Activated naive CD8-positive, alpha-beta T cell treated with anti-CD3 and anti-CD28 coated beads, Interleukin-2, amount 10 ng/mL, durations not matched to agents 7 days and 5 days (primary cell): ENCODE data around the gene NANOS1. TPM values are rescaled to one million over a fixed set of nuclear protein-coding genes. Genes with fewer than 3 reads are reported as not detected.
A peak's percentile ranks its signal among the peaks of the same experiment; 100 is the strongest.

Experiments used
- ATAC-seq: fragments of 150-1000 bp; cut with Tn5 transposase; one replicate; pipeline ENCODE4 v1.10.0; 2021; ENCODE audit warnings: low read depth, moderate library complexity
- POLR2A ChIA-PET: fragments of 350-600 bp; sonication (Branson Sonifier 250); formaldehyde crosslinking; loops from one replicate; lab custom pipeline; 2021; ENCODE audit warnings: antibody characterized with exemption; lab: Charles Lee
- DNase-seq: peaks from one replicate; pipeline ENCODE4 v3.0.0; 2021
- H3K27ac Mint-ChIP-seq: one replicate; pipeline ENCODE4 v1.8.0; 2022; ENCODE audit warnings: mild to moderate bottlenecking, mixed read lengths
- H3K27me3 Mint-ChIP-seq: one replicate; pipeline ENCODE4 v1.8.0; 2022; ENCODE audit warnings: mild to moderate bottlenecking, moderate library complexity, mixed read lengths
- H3K36me3 Mint-ChIP-seq: one replicate; pipeline ENCODE4 v1.8.0; 2021; ENCODE audit warnings: mild to moderate bottlenecking, mixed read lengths
- H3K4me1 Mint-ChIP-seq: one replicate; pipeline ENCODE4 v1.8.0; 2021; ENCODE audit warnings: mixed read lengths
- H3K4me3 Mint-ChIP-seq: one replicate; pipeline ENCODE4 v1.8.0; 2022; ENCODE audit warnings: mild to moderate bottlenecking, moderate library complexity, mixed read lengths
- H3K9me3 Mint-ChIP-seq: one replicate; pipeline ENCODE4 v1.8.0; 2021; ENCODE audit warnings: mixed read lengths
- total RNA-seq, 2 experiments: library from RNA; stranded (reverse); gene quantifications; one replicate each; pipeline ENCODE4 v1.2.3, GENCODE V29; 2021

Gene NANOS1
- total RNA-seq, 2 experiments from 2014 or later, result 0.45 to 0.55 TPM

GRCh38 chr10:119058010-119058409 is 28.5 kb downstream of the NANOS1 start:
- no peaks in the 10 kb centered on the region for H3K9me3 Mint-ChIP-seq
- H3K36me3 Mint-ChIP-seq, result peaks cover 38% of the 10 kb centered on the region
- H3K27me3 Mint-ChIP-seq, result no peaks in the 10 kb centered on the region
- no peak for DNase-seq
- no peak overlapping the region for H3K4me3 Mint-ChIP-seq
- peaks cover 2% of the 10 kb centered on the region for H3K4me1 Mint-ChIP-seq
- POLR2A ChIA-PET, result interaction anchor here (0.6 kb wide), 1 partner anchor 512 kb away, joined by 3 read pairs; no protein-coding TSS in a partner anchor
- no peak for ATAC-seq
- no peak overlapping the region for H3K27ac Mint-ChIP-seq

GRCh38 chr10:119059557-119059956 is 30.0 kb downstream of the NANOS1 start:
- no peaks in the 10 kb centered on the region for H3K27me3 Mint-ChIP-seq
- POLR2A ChIA-PET, result no interaction called here
- ATAC-seq, result no peak
- no peak for DNase-seq
- H3K9me3 Mint-ChIP-seq, result no peaks in the 10 kb centered on the region
- no peak overlapping the region for H3K4me3 Mint-ChIP-seq
- H3K27ac Mint-ChIP-seq, result no peak overlapping the region
- H3K4me1 Mint-ChIP-seq, result peaks cover 4% of the 10 kb centered on the region
- peaks cover 40% of the 10 kb centered on the region for H3K36me3 Mint-ChIP-seq

GRCh38 chr10:119060107-119060506 is 30.6 kb downstream of the NANOS1 start:
- POLR2A ChIA-PET, result no interaction called here
- peaks cover 7% of the 10 kb centered on the region for H3K4me1 Mint-ChIP-seq

DNA sequence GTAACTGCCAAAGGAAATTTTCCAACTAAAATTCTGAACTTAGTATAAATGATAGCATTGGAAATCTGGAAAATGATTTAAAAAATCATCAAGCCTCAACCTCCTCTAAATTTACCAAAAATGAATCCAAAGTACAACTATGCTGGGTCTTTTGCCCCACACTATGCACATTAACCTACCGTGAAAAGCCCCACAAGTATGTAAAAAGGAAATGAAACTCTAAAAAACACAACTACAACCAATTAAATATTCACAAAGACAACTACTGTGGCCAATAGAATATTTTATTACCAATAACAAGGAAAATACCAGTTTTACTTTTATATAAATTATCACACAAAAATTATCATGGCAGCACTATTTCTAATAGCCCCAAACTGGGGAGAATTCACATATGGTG is 31.8 kb downstream of the NANOS1 start:
- no peak overlapping the region for H3K4me3 Mint-ChIP-seq
- no peaks in the 10 kb centered on the region for H3K27me3 Mint-ChIP-seq
- H3K36me3 Mint-ChIP-seq, result peaks cover 49% of the 10 kb centered on the region
- ATAC-seq (no peak), DNase-seq (no peak)
- H3K27ac Mint-ChIP-seq, result no peak overlapping the region
- no peaks in the 10 kb centered on the region for H3K9me3 Mint-ChIP-seq
- POLR2A ChIA-PET, result no interaction called here
- peaks cover 11% of the 10 kb centered on the region for H3K4me1 Mint-ChIP-seq

More at GRCh38 chr10:119060107-119060506, 30.6 kb downstream of the NANOS1 start:
- H3K36me3 Mint-ChIP-seq, result peaks cover 44% of the 10 kb centered on the region
- no peaks in the 10 kb centered on the region for H3K27me3 Mint-ChIP-seq
- H3K4me3 Mint-ChIP-seq, result no peak overlapping the region
- no peak for ATAC-seq
- H3K27ac Mint-ChIP-seq, result no peak overlapping the region
- H3K9me3 Mint-ChIP-seq, result no peaks in the 10 kb centered on the region
- DNase-seq, result no peak

DNA sequence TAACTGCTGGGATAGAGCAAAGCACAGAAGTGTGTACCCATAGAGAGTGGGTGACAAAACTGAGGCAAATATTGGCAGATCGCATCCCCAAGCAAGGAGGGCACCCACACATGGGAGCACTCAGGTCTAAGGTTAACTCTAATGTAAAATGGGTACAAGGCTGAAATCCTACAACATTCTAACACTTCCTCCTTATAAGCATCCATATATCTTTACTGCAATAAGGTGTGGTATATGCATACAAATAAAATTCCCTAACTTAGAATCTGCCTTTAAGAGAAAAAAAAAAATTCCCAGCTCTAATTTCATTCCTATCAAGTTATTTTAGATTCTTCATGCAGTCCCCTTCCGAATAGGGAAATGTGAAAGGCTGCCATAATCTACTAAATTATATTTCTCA is 32.4 kb downstream of the NANOS1 start:
- H3K4me1 Mint-ChIP-seq, result peaks cover 11% of the 10 kb centered on the region
- no peak overlapping the region for H3K4me3 Mint-ChIP-seq
- H3K27ac Mint-ChIP-seq, result no peak overlapping the region
- H3K9me3 Mint-ChIP-seq, result no peaks in the 10 kb centered on the region
- peaks cover 50% of the 10 kb centered on the region for H3K36me3 Mint-ChIP-seq
- POLR2A ChIA-PET, result no interaction called here
- DNase-seq (no peak), ATAC-seq (no peak)
- H3K27me3 Mint-ChIP-seq, result no peaks in the 10 kb centered on the region

GRCh38 chr10:119070395-119071165 is 41.1 kb downstream of the NANOS1 start:
- POLR2A ChIA-PET, result no interaction called here
- ATAC-seq, result no peak
- Mint-ChIP-seq H3K4me1 (peaks cover 22% of the 10 kb centered on the region), H3K27ac (no peak overlapping the region), H3K27me3 (no peaks in the 10 kb centered on the region), H3K9me3 (no peaks in the 10 kb centered on the region), H3K36me3 (peaks cover 46% of the 10 kb centered on the region), H3K4me3 (no peak overlapping the region)
- no peak for DNase-seq

DNA sequence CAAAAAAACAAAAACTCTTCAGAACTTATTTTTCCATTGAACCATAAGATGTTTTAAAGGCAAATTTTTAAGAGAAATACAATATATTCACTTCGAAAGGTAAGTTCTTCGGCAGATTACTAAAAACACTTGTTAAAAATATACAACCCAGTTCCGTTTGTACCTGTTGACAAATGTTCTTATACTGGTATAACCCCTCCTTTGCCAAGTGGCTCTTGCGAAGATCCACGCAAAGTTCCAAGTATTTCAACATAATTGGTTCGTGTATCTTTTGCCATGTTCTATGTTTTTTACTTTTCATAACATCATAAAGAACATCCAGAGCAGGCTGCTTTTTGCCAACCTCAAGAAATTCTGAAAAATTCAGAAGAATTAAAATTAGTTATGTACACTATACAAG is 44.1 kb downstream of the NANOS1 start:
- no peak overlapping the region for H3K27ac Mint-ChIP-seq
- H3K4me3 Mint-ChIP-seq, result no peak overlapping the region
- H3K27me3 Mint-ChIP-seq, result no peaks in the 10 kb centered on the region
- POLR2A ChIA-PET, result no interaction called here
- ATAC-seq (no peak), DNase-seq (no peak)
- peaks cover 37% of the 10 kb centered on the region for H3K4me1 Mint-ChIP-seq
- peaks cover 38% of the 10 kb centered on the region for H3K36me3 Mint-ChIP-seq
- no peaks in the 10 kb centered on the region for H3K9me3 Mint-ChIP-seq

DNA sequence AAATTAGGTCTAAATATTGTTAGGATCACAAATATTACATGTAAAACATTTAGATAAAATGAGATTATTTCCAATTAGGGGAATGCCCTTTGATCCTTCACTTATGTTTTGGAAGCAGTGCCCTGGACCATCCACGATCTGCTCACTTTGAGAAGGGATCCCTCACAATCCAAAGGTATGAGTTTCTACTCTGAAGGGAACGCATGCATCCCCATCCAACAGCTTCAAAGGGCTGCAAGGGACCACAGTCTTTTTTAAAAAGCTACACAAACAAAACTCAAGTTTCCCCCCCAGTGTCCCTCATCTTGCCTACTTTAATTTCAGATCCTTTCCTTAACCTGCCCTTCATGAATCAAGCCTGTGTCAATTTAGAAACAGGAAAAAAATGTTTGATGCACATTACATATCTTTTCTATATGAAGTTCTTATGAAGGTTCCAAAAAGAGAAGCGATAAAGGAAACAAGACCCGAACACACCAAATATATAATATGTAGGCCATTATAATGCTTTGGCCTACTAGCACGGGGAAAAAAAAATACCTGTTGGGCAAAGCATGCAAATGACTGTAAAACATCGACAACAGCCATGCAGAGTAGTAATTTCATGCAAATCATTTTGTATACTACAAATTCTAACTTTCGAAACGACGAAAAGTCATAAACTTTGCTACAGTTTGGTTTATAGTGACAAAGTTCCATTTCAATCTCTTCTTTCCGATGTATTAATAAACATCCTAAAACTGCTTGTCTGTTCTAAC is 49.1 kb downstream of the NANOS1 start:
- no peaks in the 10 kb centered on the region for H3K9me3 Mint-ChIP-seq
- POLR2A ChIA-PET, result interaction anchor here (1.2 to 2.2 kb wide), 3 partner anchors 26 to 101 kb away, joined by 3 to 13 read pairs (median 4); partner anchors contain the start of gene DENND10
- peak overlapping the region; percentile 6 for H3K27ac Mint-ChIP-seq
- peak overlapping the region; percentile 95 for H3K4me3 Mint-ChIP-seq
- ATAC-seq, result no peak
- peaks cover 40% of the 10 kb centered on the region for H3K4me1 Mint-ChIP-seq
- no peak for DNase-seq
- peaks cover 25% of the 10 kb centered on the region for H3K36me3 Mint-ChIP-seq
- no peaks in the 10 kb centered on the region for H3K27me3 Mint-ChIP-seq

DNA sequence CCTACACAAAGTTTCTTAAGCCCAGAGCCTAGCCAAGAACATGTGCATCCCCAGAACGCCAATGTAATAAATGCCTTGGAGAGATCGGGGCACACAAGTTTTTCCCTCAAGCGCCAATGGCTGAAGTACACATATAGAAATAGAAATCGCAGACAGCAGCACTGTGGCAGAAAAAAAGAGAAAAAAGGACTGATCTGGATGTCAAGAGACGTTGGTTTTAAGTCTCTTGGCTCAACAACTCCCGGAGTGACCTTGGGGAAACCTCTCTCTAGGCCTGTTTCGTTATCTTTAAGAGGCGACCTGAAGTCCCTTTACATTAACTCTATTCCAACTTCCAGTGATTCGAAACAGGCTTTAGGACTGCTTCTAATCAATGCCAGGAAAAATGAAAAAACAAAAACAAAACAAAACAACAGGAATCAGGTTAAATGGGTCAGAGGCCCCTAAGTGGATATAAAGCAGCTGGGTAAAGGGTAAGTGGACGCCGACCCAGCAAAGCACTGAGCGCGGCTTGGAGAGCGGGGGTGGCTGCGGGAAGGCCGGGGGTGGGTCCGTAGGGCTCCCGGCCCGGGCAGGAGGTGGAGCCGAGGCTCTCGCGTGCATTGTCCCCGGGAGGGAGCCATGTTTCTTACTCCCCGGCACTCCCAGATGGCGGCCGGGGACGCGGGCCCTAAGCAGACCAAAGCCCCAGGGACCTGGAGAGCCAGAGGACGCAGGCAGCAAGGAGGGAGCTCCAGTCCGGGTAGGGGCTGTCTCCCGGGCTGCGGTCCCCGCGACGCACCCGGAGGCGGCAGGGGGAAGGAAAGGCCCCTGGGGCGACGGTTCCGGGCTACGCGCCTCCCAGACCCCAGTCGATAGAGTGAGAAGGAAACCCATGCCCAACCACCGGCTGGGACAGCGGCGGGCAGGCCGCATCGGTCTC is 50.3 kb downstream of the NANOS1 start:
- H3K27ac Mint-ChIP-seq, result peak overlapping the region; percentile 99
- H3K9me3 Mint-ChIP-seq, result no peaks in the 10 kb centered on the region
- peaks cover 25% of the 10 kb centered on the region for H3K36me3 Mint-ChIP-seq
- ATAC-seq, result peak; percentile 73
- peaks cover 35% of the 10 kb centered on the region for H3K4me1 Mint-ChIP-seq
- peak; percentile 78 for DNase-seq
- no peaks in the 10 kb centered on the region for H3K27me3 Mint-ChIP-seq
- H3K4me3 Mint-ChIP-seq, result peak overlapping the region; percentile 95
- POLR2A ChIA-PET, result interaction anchor here (0.5 to 2.2 kb wide), 9 partner anchors 8 to 100 kb away, joined by 3 to 16 read pairs (median 4); partner anchors contain the start of gene DENND10

DNA sequence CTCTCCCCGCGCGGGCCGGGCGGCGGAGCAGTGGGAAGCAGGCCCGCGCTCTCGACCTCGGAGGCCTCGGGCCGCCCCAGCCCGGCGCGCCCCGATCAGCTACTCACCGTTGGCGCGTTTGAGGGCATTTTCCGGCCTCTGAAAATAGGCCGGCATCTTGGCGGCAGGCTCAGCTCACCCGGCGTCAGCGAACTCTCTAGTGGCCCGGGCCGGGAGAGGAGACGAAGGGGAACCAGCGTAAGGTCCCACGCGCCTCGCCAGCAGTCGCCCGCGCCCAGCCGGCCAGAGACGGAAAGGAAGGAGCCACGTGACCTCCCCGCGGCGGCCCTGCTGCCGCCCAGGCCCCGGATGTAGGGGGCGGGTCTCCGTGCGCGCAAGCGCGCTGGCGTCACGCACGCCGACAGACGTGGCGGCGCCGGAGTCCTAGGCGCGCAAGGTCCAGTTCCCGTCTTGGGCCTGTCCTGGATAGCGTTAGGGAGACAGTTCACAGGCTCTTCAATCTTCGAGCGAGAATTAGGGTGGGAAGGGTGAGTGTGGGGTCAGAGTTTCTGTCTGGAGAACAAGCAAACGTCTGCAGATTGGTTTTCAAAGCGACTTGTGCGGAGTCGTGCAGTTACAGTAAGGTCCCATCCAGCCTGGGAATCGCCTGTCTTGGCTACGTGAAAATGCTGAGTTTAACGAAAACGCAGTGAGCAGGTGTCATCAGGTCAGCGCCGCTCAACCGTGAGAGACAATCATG is 51.2 kb downstream of the NANOS1 start, which contains the start of gene EIF3A:
EIF3A (minus strand) TSS at position 297 of the 739 bp plus-strand sequence; CDS start at position 156, 141 bp downstream.
- no peaks in the 10 kb centered on the region for H3K9me3 Mint-ChIP-seq
- no peaks in the 10 kb centered on the region for H3K27me3 Mint-ChIP-seq
- H3K27ac Mint-ChIP-seq, result peak within 1 kb of the TSS; percentile 99
- DNase-seq (peak; percentile 98), ATAC-seq (peak; percentile 78)
- POLR2A ChIA-PET, result interaction anchor here (0.5 to 2.2 kb wide), 11 partner anchors 9 to 84 kb away, joined by 3 to 16 read pairs (median 4); partner anchors contain the start of genes DENND10 and SFXN4
- peaks cover 25% of the 10 kb centered on the region for H3K36me3 Mint-ChIP-seq
- peak within 1 kb of the TSS; percentile 95 for H3K4me3 Mint-ChIP-seq
- peaks cover 33% of the 10 kb centered on the region for H3K4me1 Mint-ChIP-seq
